ENCODE data around the gene ANKRD53.

The ANKRD53 gene

DNA sequence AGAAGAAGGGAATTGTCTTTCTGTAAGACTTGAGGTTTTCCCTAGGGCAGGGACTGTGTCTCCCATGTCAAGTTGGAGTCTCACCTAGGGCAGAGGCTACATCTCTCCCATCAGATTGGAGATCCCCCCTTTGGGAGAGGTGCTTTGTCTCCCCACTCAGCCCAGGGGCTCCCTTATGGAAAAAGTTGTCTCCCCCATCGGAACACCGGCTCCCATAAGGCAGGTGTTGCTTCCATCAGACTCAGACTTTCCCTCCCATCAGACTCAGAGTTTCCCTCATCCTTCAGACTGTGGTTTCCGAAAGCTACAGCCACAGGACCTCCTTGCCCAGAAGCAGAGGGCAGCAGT is 5.8 kb downstream of the ANKRD53 start:
- 87 to 91% methylated on average over 3 of the region's 3 CpGs for WGBS, 2 experiments

DNA sequence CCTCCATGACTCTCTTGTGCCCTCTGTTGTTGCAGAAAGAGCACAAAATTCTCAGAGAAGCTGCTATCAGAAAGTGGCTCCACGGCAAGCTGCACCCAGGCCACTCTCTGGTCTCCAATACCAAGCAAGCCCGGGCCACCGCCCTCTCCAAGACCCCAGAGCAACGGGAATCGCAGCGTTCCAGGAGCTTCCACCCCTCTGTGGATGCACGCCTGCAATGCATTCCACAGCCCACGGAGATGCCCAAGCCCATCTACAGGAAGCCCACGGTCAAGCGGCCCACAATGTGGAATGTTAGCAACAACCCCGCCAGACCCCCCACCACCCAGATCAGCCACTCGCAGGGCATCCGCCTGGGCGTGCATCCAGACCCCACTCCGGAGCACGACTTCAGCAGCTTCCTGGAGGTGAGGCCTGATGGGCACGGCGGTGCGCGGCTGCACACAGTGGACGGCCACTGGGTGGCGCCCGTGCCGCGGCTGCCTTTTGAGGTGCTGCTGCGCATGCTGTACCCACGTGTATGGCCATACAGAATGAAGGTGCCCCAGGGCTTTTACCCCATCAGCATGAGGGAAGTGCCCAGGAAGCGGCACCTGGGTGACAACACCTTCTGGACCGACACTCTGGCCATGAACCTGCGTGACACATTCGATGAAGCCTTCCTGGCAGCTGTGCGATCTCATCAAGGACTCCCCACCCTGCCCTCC is 6.3 kb downstream of the ANKRD53 start:
- Histone ChIP-seq H3K4me1 (ENCODE audit: control insufficient read depth, insufficient read depth, low read length) (peaks cover 5% of the 10 kb centered on the region), H3K36me3 (ENCODE audit: control insufficient read depth, insufficient read depth, low read length) (peaks cover 9% of the 10 kb centered on the region), H3K9me3 (ENCODE audit: control insufficient read depth, low read length) (no peaks in the 10 kb centered on the region), H3K4me3 (ENCODE audit: insufficient read depth, low read depth, low read length) (no peak overlapping the region), H3K27ac (ENCODE audit: insufficient read depth, low read depth, low read length, poor library complexity, severe bottlenecking) (no peak overlapping the region), H3K27me3 (ENCODE audit: control insufficient read depth, insufficient read depth, low read length, poor library complexity, severe bottlenecking) (peaks cover 3% of the 10 kb centered on the region)
- WGBS, 2 experiments = 39% methylated on average over 32 of the region's 32 CpGs

More for the DNA sequence above, 5.8 kb downstream of the ANKRD53 start:
- Histone ChIP-seq H3K36me3 (ENCODE audit: control insufficient read depth, insufficient read depth, low read length) (peaks cover 9% of the 10 kb centered on the region), H3K9me3 (ENCODE audit: control insufficient read depth, low read length) (no peaks in the 10 kb centered on the region), H3K4me3 (ENCODE audit: insufficient read depth, low read depth, low read length) (no peak overlapping the region), H3K4me1 (ENCODE audit: control insufficient read depth, insufficient read depth, low read length) (peaks cover 5% of the 10 kb centered on the region), H3K27ac (ENCODE audit: insufficient read depth, low read depth, low read length, poor library complexity, severe bottlenecking) (no peak overlapping the region), H3K27me3 (ENCODE audit: control insufficient read depth, insufficient read depth, low read length, poor library complexity, severe bottlenecking) (peaks cover 8% of the 10 kb centered on the region)

DNA sequence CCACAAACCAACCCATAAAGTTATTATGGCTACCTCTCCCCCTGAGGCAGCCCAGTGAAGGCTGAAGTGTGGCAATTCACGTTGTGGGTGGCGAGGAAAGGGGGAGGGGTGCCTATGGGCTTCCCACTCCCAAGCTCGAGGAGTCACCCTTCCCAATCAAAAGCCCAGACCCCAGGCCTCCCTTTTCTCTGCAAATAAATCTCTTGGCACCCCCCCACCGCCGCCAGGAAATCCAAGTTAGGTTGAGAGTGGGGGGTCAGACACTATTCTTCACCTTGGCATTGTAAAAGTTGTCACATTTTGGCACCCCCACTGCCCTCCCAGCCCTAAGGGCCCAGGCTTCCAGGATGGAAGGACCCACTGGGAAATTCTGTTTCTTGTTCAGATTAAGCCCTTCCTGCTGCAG is 6.9 kb downstream of the ANKRD53 start:
- Histone ChIP-seq H3K4me1 (ENCODE audit: control insufficient read depth, insufficient read depth, low read length) (peaks cover 5% of the 10 kb centered on the region), H3K36me3 (ENCODE audit: control insufficient read depth, insufficient read depth, low read length) (peaks cover 9% of the 10 kb centered on the region), H3K27me3 (ENCODE audit: control insufficient read depth, insufficient read depth, low read length, poor library complexity, severe bottlenecking) (no peaks in the 10 kb centered on the region), H3K4me3 (ENCODE audit: insufficient read depth, low read depth, low read length) (no peak overlapping the region), H3K27ac (ENCODE audit: insufficient read depth, low read depth, low read length, poor library complexity, severe bottlenecking) (no peak overlapping the region), H3K9me3 (ENCODE audit: control insufficient read depth, low read length) (no peaks in the 10 kb centered on the region)
- 73 to 74% methylated on average over 5 of the region's 5 CpGs for WGBS, 2 experiments

DNA sequence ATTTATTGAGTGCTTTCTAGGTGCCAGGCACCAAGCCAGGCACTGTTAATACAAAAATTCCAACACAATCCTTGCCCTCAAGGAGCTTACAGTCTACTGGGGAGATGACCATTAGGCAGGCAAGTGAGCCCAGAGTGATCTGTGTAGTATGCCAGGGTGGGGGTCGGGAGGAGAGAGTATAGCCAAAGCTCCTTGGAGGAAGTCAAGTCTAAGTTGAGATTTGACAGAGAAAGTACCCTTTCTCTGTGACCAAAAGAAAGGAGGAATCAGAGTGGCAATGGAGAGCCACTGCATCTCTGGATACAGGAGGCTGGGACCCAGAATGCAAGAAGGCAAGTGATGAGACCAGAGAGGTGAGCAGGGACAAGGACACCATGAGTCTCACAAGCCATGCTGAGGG is 7.5 kb downstream of the ANKRD53 start:
- 92 to 95% methylated on average over 1 of the region's 1 CpG for WGBS, 2 experiments
- Histone ChIP-seq H3K27me3 (ENCODE audit: control insufficient read depth, insufficient read depth, low read length, poor library complexity, severe bottlenecking) (no peaks in the 10 kb centered on the region), H3K27ac (ENCODE audit: insufficient read depth, low read depth, low read length, poor library complexity, severe bottlenecking) (no peak overlapping the region), H3K4me1 (ENCODE audit: control insufficient read depth, insufficient read depth, low read length) (peaks cover 5% of the 10 kb centered on the region), H3K4me3 (ENCODE audit: insufficient read depth, low read depth, low read length) (no peak overlapping the region), H3K9me3 (ENCODE audit: control insufficient read depth, low read length) (no peaks in the 10 kb centered on the region), H3K36me3 (ENCODE audit: control insufficient read depth, insufficient read depth, low read length) (peaks cover 9% of the 10 kb centered on the region)

DNA sequence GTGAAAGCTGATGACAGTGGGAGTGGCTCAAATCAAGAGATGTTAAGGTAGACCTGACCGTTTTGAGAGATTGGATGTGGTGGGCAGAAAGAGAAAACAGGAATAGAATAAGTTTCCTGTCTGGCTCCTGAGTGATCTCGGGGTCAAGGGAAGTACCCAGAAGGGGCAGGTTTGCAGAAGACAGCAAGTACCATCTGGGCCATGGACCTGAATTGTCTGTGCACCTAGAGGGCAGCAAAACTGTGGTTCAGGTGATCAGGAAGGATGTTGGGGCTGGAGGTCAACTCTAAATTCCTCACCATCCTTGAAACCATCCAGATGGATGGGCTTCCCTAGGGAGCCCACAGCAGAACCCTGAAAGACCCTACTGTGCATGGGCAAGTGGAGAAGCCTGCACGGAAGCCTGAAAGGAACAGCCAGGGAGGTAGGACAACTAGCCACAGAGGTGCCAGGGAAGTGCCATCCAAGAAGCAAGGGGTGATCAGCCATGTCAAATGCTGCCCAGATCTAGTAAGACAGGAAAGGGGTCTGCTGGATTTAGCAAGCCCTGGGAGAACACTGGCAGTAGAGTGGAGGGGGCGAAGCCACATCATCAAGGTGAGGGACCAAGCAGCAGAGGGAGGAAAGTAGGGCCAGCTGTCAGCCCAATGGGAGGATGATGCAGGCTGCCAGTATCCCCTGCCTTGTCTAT is 8.2 kb downstream of the ANKRD53 start:
- Histone ChIP-seq H3K27ac (ENCODE audit: insufficient read depth, low read depth, low read length, poor library complexity, severe bottlenecking) (no peak overlapping the region), H3K36me3 (ENCODE audit: control insufficient read depth, insufficient read depth, low read length) (peaks cover 9% of the 10 kb centered on the region)
- 92 to 95% methylated on average over 4 of the region's 4 CpGs for WGBS, 2 experiments

DNA sequence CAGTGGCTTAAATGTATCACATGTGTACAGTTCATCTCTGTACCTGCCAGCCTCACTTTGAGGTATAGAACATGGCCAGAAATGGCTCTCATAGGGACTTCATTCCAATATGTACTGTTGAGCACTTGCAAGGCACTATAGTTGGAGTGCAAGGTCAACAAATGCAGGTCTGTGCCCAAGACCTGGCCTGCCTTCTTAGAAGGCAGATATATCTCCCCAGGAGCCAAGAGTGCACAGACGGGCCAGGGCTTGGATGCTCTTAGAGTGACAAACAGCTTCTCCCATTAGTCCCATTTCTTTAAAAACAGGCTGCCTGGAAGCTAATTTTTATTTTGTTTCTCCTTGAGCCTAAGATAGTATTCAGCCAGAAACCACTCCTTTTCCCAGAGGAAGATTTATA is 9.0 kb downstream of the ANKRD53 start:
- H3K36me3 ChIP-seq (ENCODE audit: control insufficient read depth, insufficient read depth, low read length) = peaks cover 9% of the 10 kb centered on the region
- H3K27me3 ChIP-seq (ENCODE audit: control insufficient read depth, insufficient read depth, low read length, poor library complexity, severe bottlenecking) = no peaks in the 10 kb centered on the region

More for the DNA sequence above, 8.2 kb downstream of the ANKRD53 start:
- Histone ChIP-seq H3K4me3 (ENCODE audit: insufficient read depth, low read depth, low read length) (no peak overlapping the region), H3K4me1 (ENCODE audit: control insufficient read depth, insufficient read depth, low read length) (peaks cover 5% of the 10 kb centered on the region), H3K27me3 (ENCODE audit: control insufficient read depth, insufficient read depth, low read length, poor library complexity, severe bottlenecking) (no peaks in the 10 kb centered on the region), H3K9me3 (ENCODE audit: control insufficient read depth, low read length) (no peaks in the 10 kb centered on the region)

DNA sequence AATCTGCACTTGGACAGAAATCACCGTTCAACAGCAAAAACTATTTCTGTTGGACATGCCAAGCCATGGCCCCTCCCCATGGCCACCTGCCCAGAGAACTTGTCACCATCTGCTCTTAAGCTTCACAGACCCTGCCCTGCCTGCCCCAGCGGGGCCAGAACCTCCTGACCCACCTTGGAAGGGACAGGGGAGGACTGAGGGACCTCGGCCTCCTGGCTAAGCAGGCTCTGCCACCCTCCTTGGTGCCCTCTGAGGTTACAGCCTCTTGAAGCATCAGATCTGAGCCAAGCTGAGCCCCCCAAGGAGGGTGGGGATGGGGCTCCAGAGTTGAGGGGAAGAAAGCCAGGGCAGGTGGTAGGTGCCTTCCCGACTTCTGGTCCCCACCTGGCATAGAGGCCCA is 9.7 kb downstream of the ANKRD53 start:
- Histone ChIP-seq H3K36me3 (ENCODE audit: control insufficient read depth, insufficient read depth, low read length) (peaks cover 9% of the 10 kb centered on the region), H3K4me1 (ENCODE audit: control insufficient read depth, insufficient read depth, low read length) (peaks cover 6% of the 10 kb centered on the region), H3K9me3 (ENCODE audit: control insufficient read depth, low read length) (no peaks in the 10 kb centered on the region), H3K27me3 (ENCODE audit: control insufficient read depth, insufficient read depth, low read length, poor library complexity, severe bottlenecking) (no peaks in the 10 kb centered on the region), H3K4me3 (ENCODE audit: insufficient read depth, low read depth, low read length) (no peak overlapping the region), H3K27ac (ENCODE audit: insufficient read depth, low read depth, low read length, poor library complexity, severe bottlenecking) (no peak overlapping the region)
- 89 to 94% methylated on average over 4 of the region's 4 CpGs for WGBS, 2 experiments

More for the DNA sequence above, 9.0 kb downstream of the ANKRD53 start:
- Histone ChIP-seq H3K4me1 (ENCODE audit: control insufficient read depth, insufficient read depth, low read length) (peaks cover 5% of the 10 kb centered on the region), H3K9me3 (ENCODE audit: control insufficient read depth, low read length) (no peaks in the 10 kb centered on the region), H3K4me3 (ENCODE audit: insufficient read depth, low read depth, low read length) (no peak overlapping the region), H3K27ac (ENCODE audit: insufficient read depth, low read depth, low read length, poor library complexity, severe bottlenecking) (no peak overlapping the region)
- WGBS, 2 experiments = 0% methylated on average over 1 of the region's 1 CpG

DNA sequence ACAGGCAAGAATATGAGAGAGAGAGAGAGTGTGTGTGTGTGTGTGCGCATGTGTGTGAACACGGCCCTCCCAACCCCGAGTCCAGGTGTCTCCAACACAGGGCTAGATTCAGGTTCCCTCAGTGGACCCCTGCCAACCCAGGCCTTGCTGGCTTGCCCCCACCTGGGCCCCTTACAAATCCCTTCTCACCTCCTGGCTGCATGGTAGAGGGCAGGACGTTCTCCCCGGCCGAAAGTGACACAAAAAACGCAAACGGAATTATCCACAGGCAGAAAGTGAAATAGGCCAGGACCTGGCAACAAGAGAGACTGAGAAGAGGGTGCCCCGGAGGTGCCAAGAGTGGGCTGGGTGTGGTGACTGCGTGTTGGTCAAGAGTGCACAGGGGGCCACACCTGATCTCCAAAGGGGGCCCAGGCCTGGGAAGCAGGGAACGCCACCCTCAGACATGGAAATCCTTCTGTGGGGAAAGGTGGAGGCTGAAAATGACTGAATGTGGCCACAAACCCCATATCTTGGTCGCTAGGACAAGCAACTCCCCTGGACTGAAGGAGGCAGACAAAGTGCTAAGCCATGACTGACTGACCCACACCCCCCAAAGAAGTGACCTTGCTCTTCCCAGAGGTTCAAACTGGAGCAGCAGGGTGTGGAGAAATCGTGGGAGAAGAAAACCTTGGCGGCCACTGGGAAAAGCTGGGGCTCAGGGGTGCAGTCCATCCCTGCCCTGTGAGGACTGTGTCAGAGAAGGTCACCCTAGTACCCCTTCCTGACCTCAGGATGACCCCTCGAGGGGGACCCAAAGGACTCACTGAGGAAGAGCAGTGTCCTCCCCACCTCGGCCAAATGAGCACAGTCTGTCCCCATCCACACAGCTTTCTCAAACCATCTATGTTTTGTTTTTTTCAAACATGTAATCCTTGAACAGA is 10.6 kb downstream of the ANKRD53 start:
- H3K27me3 ChIP-seq (ENCODE audit: control insufficient read depth, insufficient read depth, low read length, poor library complexity, severe bottlenecking) = no peaks in the 10 kb centered on the region
- H3K36me3 ChIP-seq (ENCODE audit: control insufficient read depth, insufficient read depth, low read length) = peaks cover 9% of the 10 kb centered on the region
- no peaks in the 10 kb centered on the region for H3K9me3 ChIP-seq (ENCODE audit: control insufficient read depth, low read length)
- H3K4me3 ChIP-seq (ENCODE audit: insufficient read depth, low read depth, low read length) = no peak overlapping the region
- H3K27ac ChIP-seq (ENCODE audit: insufficient read depth, low read depth, low read length, poor library complexity, severe bottlenecking) = no peak overlapping the region
- WGBS, 2 experiments = 89% methylated on average over 16 of the region's 16 CpGs
- peaks cover 14% of the 10 kb centered on the region for H3K4me1 ChIP-seq (ENCODE audit: control insufficient read depth, insufficient read depth, low read length)

DNA sequence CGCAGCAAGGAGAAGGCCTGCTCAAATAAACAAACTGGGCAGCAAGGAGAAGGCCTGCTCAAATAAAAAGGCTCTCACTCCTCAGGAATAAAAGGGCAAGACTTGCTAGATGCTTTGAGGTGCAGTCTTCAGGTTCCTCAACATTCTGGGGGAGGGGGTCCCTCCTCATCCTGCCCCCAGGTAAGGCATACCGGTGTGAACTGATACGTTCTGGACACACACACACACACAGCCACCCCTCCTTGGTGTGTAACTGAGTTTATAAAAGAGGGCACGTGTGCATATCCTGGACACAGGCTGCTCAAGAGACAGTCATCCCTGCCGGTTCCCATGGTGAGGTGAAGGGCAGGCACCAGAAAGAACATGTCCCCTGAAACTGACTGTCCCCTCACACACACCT is 11.8 kb downstream of the ANKRD53 start:
- 75 to 78% methylated on average over 5 of the region's 5 CpGs for WGBS, 2 experiments

DNA sequence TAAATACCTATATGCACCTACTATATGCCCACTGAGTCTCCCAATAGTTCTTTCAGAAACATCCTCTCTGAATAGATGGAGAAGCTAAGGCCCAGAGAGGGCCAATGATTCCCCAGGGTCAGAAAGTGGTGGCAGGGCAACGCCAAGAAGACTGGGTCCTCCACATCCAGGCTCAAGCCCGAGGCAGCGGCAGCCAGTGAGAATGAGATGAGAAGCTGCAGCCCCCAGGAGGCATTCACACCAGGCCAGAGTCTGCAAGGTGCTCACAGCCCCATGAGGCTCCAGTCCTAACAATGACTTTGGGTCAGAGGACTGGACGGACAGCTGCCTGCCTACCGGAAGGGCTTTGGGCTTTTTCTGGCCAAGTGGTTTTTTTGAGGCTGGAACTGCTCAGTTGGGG is 12.7 kb downstream of the ANKRD53 start:
- H3K27me3 ChIP-seq (ENCODE audit: control insufficient read depth, insufficient read depth, low read length, poor library complexity, severe bottlenecking) = peaks cover 8% of the 10 kb centered on the region
- WGBS, 2 experiments = 95 to 96% methylated on average over 5 of the region's 5 CpGs
- peaks cover 9% of the 10 kb centered on the region for H3K4me1 ChIP-seq (ENCODE audit: control insufficient read depth, insufficient read depth, low read length)
- H3K27ac ChIP-seq (ENCODE audit: insufficient read depth, low read depth, low read length, poor library complexity, severe bottlenecking) = no peak overlapping the region
- H3K4me3 ChIP-seq (ENCODE audit: insufficient read depth, low read depth, low read length) = no peak overlapping the region
- H3K9me3 ChIP-seq (ENCODE audit: control insufficient read depth, low read length) = no peaks in the 10 kb centered on the region
- H3K36me3 ChIP-seq (ENCODE audit: control insufficient read depth, insufficient read depth, low read length) = peaks cover 9% of the 10 kb centered on the region

More for the DNA sequence above, 11.8 kb downstream of the ANKRD53 start:
- Histone ChIP-seq H3K4me1 (ENCODE audit: control insufficient read depth, insufficient read depth, low read length) (peaks cover 9% of the 10 kb centered on the region), H3K4me3 (ENCODE audit: insufficient read depth, low read depth, low read length) (no peak overlapping the region), H3K27ac (ENCODE audit: insufficient read depth, low read depth, low read length, poor library complexity, severe bottlenecking) (no peak overlapping the region), H3K9me3 (ENCODE audit: control insufficient read depth, low read length) (no peaks in the 10 kb centered on the region), H3K27me3 (ENCODE audit: control insufficient read depth, insufficient read depth, low read length, poor library complexity, severe bottlenecking) (peaks cover 3% of the 10 kb centered on the region), H3K36me3 (ENCODE audit: control insufficient read depth, insufficient read depth, low read length) (peaks cover 9% of the 10 kb centered on the region)

Data from ectodermal cell (in vitro differentiated cells).